ENCODE results near the gene NCKAP5.

Gene NCKAP5

GRCh38 chr2:133461484-133461883, 106.8 kb downstream of the NCKAP5 start:
- ChIA-PET CTCF (interaction anchor here (0.9 kb wide), 1 partner anchor 198 kb away, joined by 3 read pairs; no protein-coding TSS in a partner anchor), POLR2A (no interaction called here)
- TF ChIP-seq, protein P1, sequence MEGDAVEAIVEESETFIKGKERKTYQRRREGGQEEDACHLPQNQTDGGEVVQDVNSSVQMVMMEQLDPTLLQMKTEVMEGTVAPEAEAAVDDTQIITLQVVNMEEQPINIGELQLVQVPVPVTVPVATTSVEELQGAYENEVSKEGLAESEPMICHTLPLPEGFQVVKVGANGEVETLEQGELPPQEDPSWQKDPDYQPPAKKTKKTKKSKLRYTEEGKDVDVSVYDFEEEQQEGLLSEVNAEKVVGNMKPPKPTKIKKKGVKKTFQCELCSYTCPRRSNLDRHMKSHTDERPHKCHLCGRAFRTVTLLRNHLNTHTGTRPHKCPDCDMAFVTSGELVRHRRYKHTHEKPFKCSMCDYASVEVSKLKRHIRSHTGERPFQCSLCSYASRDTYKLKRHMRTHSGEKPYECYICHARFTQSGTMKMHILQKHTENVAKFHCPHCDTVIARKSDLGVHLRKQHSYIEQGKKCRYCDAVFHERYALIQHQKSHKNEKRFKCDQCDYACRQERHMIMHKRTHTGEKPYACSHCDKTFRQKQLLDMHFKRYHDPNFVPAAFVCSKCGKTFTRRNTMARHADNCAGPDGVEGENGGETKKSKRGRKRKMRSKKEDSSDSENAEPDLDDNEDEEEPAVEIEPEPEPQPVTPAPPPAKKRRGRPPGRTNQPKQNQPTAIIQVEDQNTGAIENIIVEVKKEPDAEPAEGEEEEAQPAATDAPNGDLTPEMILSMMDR (IDR thresholded peaks at IDR 0.05; ENCODE audit: insufficient read depth, low read length, missing control alignments), result no peak
- DNase-seq (ENCODE audit: low read depth, low spot score), result no peak
- no peak overlapping the region for H3K4me3 ChIP-seq (ENCODE audit: low read depth, low read length)

- H3K4me3 ChIP-seq (ENCODE audit: low read depth, low read length), result no peak overlapping the region
- ChIA-PET POLR2A (no interaction called here), CTCF (no interaction called here)
- DNase-seq (ENCODE audit: low read depth, low spot score), result no peak
- TF ChIP-seq, protein P1 (IDR thresholded peaks at IDR 0.05; ENCODE audit: insufficient read depth, low read length, missing control alignments), result no peak
Observed at GRCh38 chr2:133459590-133459989, 108.7 kb downstream of the NCKAP5 start.

DNA sequence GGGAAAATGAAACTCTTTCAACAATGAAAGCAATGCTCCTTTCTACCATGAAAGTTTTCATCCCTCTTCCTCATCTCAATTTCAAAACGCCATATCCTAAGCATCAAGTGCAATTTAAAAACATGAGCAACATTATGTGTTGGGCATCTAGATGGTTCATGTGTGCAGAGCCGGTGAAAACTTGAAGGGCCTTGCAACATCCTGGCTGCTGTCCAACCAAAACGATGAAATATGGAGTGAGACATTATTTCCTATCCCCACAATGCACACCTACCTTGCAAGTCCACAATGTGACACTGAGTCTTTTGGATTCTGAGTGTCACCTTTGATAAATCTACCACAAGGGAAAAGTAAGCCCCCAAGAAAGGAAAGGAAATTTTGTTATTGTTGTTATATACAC, 110.0 kb downstream of the NCKAP5 start:
- no peak for DNase-seq (ENCODE audit: low read depth, low spot score)
- CTCF ChIA-PET, result no interaction called here
- no peak overlapping the region for H3K4me3 ChIP-seq (ENCODE audit: low read depth, low read length)
- POLR2A ChIA-PET, result no interaction called here
- TF ChIP-seq, protein P1 (IDR thresholded peaks at IDR 0.05; ENCODE audit: insufficient read depth, low read length, missing control alignments), result no peak

DNA sequence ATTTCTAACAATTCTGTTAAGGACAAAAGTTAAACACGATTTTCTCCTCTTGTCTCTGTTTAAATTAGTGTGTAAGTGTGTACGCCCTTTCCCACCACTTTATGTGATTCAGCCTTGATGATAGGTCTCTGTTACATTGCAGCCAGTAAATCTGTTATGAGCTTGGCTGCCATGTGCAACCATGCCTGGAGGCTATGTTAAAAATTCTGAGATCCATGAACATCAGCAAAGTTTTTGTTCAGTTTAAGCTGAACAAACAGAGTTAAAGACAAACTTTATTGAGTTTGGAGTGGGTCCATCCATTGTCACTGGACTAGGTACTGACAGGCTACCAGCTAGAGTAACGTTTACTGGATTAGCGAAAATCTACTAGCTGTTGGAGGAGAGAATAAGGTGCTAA, 110.4 kb downstream of the NCKAP5 start:
- TF ChIP-seq, protein P1 (IDR thresholded peaks at IDR 0.05; ENCODE audit: insufficient read depth, low read length, missing control alignments), result no peak
- ChIA-PET CTCF (no interaction called here), POLR2A (no interaction called here)
- no peak for DNase-seq (ENCODE audit: low read depth, low spot score)
- H3K4me3 ChIP-seq (ENCODE audit: low read depth, low read length), result no peak overlapping the region

DNA sequence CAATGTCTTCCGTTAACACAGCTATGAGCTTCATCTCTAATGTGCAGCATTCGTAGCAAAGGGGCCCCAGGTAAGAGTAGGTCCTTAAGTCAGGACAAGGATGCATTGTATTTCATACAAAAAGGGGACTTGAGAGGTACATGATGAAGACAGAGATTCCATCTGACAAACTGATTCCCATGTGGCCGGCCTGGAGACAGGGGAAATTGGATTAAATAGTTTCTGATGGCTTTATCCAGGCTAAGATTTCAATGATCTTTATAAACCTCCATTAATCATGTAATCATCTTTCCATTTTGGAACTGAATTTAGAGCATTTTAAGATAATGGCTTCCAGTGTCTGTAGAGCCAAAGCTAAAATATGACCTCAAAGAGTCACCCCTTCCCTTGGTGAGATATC, 111.3 kb downstream of the NCKAP5 start:
- ChIA-PET POLR2A (no interaction called here), CTCF (no interaction called here)
- no peak overlapping the region for H3K4me3 ChIP-seq (ENCODE audit: low read depth, low read length)
- TF ChIP-seq, protein P1 (IDR thresholded peaks at IDR 0.05; ENCODE audit: insufficient read depth, low read length, missing control alignments), result no peak
- no peak for DNase-seq (ENCODE audit: low read depth, low spot score)

GRCh38 chr2:133456156-133456555, 112.1 kb downstream of the NCKAP5 start:
- H3K4me3 ChIP-seq (ENCODE audit: low read depth, low read length), result no peak overlapping the region
- ChIA-PET CTCF (no interaction called here), POLR2A (no interaction called here)
- TF ChIP-seq, protein P1 (IDR thresholded peaks at IDR 0.05; ENCODE audit: insufficient read depth, low read length, missing control alignments), result no peak
- DNase-seq (ENCODE audit: low read depth, low spot score), result no peak

Data from AG04449 (cell line).